Esophagus muscularis mucosa (tissue), 4 donors: ENCODE results near the gene PTEN.
"Not testable (repeated sequence)": the region's sequence is repeated elsewhere in the genome, so short reads cannot be mapped to it uniquely, and the experiment has no call there.

Source experiments
- CTCF ChIP-seq, 3 experiments: fragments of 200-600 bp in 2 of 3; fragments of 450-650 bp in 1 of 3; sonication (generic) in 2 of 3; IDR thresholded peaks; one replicate each; pipeline ENCODE4 v1.5.1; 2017 to 2019; ENCODE audit warnings: antibody characterized with exemption in 3 of 3, mild to moderate bottlenecking in 2 of 3, moderate library complexity in 1 of 3
- EP300 ChIP-seq: sonication (generic); formaldehyde crosslinking; IDR thresholded peaks from one replicate; pipeline ENCODE4 v1.6.1; 2017; ENCODE audit warnings: antibody characterized with exemption
- POLR2AphosphoS5 ChIP-seq, 2 donors: sonication (generic); formaldehyde crosslinking; IDR thresholded peaks; one replicate each; pipeline ENCODE4 v1.6.1; 2017; ENCODE audit warnings: antibody characterized with exemption in 2 of 2

DNA sequence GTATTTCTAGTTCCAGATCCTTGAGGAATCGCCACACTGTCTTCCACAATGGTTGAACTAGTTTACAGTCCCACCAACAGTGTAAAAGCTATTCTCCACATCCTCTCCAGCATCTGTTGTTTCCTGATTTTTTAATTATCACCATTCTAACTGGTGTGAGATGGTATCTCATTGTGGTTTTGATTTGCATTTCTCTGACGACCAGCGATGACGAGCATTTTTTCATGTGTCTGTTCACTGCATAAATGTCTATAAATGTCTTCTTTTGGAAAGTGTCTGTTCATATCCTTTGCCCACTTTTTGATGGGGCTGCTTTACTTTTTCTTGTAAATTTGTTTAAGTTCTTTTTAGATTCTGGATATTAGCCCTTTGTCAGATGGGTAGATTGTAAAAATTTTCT is 7.8 kb upstream of the PTEN start:
- TF ChIP-seq EP300; CTCF (IDR thresholded peaks at IDR 0.05); POLR2AphosphoS5 (IDR thresholded peaks at IDR 0.05): not testable (repeated sequence)
